Heart left ventricle (tissue), 16 donors: ENCODE results near the gene OR6F1. TPM values are rescaled to one million over a fixed set of nuclear protein-coding genes. Genes with fewer than 3 reads are reported as not detected.
"Not testable (repeated sequence)": the region's sequence is repeated elsewhere in the genome, so short reads cannot be mapped to it uniquely, and the experiment has no call there.

Source experiments
- ATAC-seq, 4 donors: fragments of 200-7000 bp; cut with Tn5 transposase; one replicate each; pipeline ENCODE4 v1.9.1; 2020 to 2022; ENCODE audit warnings: moderate library complexity in 4 of 4, mild to moderate bottlenecking in 3 of 4, moderate number of reproducible peaks in 1 of 4
- DNase-seq, 5 donors: peaks; one replicate each; pipeline ENCODE4 v3.0.0-alpha.2; 2020
- H3K27ac ChIP-seq, 12 donors: fragments of 200-600 bp; sonication (generic) in 4 of 12; one replicate each; pipeline versions ENCODE4 v1.5.0 to v1.8.0; 2016 to 2022; ENCODE audit warnings: mild to moderate bottlenecking in 2 of 12
- H3K27me3 ChIP-seq, 9 donors: fragments of 200-600 bp; sonication (generic) in 2 of 9; one replicate each; pipeline versions ENCODE4 v1.5.1 to v1.8.0; 2016 to 2022; ENCODE audit warnings: mild to moderate bottlenecking in 3 of 9
- H3K36me3 ChIP-seq, 9 donors: fragments of 200-600 bp; sonication (generic) in 2 of 9; one replicate each; pipeline versions ENCODE4 v1.5.0 to v1.8.0; 2018 to 2022; ENCODE audit warnings: mild to moderate bottlenecking in 2 of 9
- H3K4me1 ChIP-seq, 12 donors: fragments of 200-600 bp; sonication (generic) in 4 of 12; one replicate each; pipeline versions ENCODE4 v1.5.0 to v1.8.0; 2016 to 2022; ENCODE audit warnings: mild to moderate bottlenecking in 3 of 12
- H3K4me3 ChIP-seq, 12 donors: fragments of 200-600 bp; sonication (generic) in 4 of 12; one replicate each; pipeline versions ENCODE4 v1.5.0 to v1.8.0; 2017 to 2022; ENCODE audit warnings: mild to moderate bottlenecking in 9 of 12, moderate library complexity in 4 of 12
- H3K9me3 ChIP-seq, 12 donors: fragments of 200-600 bp; sonication (generic) in 4 of 12; one replicate each; pipeline versions ENCODE4 v1.5.0 to v1.8.0; 2016 to 2022; ENCODE audit warnings: mild to moderate bottlenecking in 1 of 12
- CTCF ChIP-seq, 12 donors: fragments of 200-600 bp; sonication (generic) in 4 of 12; IDR thresholded peaks; one replicate each; pipeline versions ENCODE4 v1.5.0 to v1.8.0; 2018 to 2022; ENCODE audit warnings: antibody characterized with exemption in 12 of 12, mild to moderate bottlenecking in 5 of 12
- POLR2A ChIP-seq, 2 donors: fragments of 450-650 bp; IDR thresholded peaks; one replicate each; pipeline ENCODE4 v1.6.1; 2017; ENCODE audit warnings: antibody characterized with exemption in 2 of 2, mild to moderate bottlenecking in 2 of 2, moderate library complexity in 2 of 2
- WGBS, 4 donors: extraction: QIAGEN DNeasy Blood & Tissue Kit in 2 of 4; methylation state at CpG; one replicate each; pipeline versions ENCODE4 v1.1.5 to v1.1.7; 2013 to 2018; 5-methylcytosine and 5-hydroxymethylcytosine counted together
- intact Hi-C, 10 donors: fragments of 100-400 bp; cut with DNase I; formaldehyde crosslinking; loops; one replicate each; pipeline versions ENCODE4 v1.11.1 to v1.14.2; 2022
- long read RNA-seq, 3 donors: library from polyadenylated mRNA; unstranded; transcript quantifications; one replicate each; pipeline ENCODE4 v2.0.0, GENCODE V29; 2020 to 2021
- polyA plus RNA-seq, 2 donors: library from polyadenylated mRNA; stranded (reverse); fragments of 200-250 nt; gene quantifications; one replicate each; pipeline ENCODE4 v1.2.3, GENCODE V29; 2013
- total RNA-seq, 9 donors: library from RNA; depleted of rRNA in 2 of 9; stranded (reverse); fragments of >200 nt in 2 of 9; fragmentation: NEBNext Ultra II Directional in 3 of 9; extraction: Animal tissue kit (Norgen Biotek cat#: 25700) in 3 of 9; gene quantifications; one replicate each; pipeline versions ENCODE4 v1.1.0 to v1.2.4, GENCODE V29; 2016 to 2023
- donor health status: ischemic (EF 13 %, LVEDD 7.1; RV severe dilation, severe dysfunction).
- donor health status: healthy with polysubstance abuse.
- donor health status: DM: no; HTN: yes; CAD: no.
- donor health status: DM: no; HTN: no; CAD: no.
- donor health status: ischemic (EF 25% LVEDD 6.9; RV normal size, moderate dysfunction).
- donor health status: ischemic (EF 25% LVEDD 5.7; RV mildly dilated, moderate dysfunction).
- donor health status: healthy.
- donor health status: DM: yes; HTN: yes; CAD: no.
- donor health status: ischemic (EF 35%, LVEDD 5.7; RV mildly dilated, moderate dysfunction).
- donor health status: nonischemic (EF 11% LVEDD 7.7; RV severe dilation, severe dysfunction).
- donor health status: DM: yes; HTN: yes; CAD: no.
- donor health status: PGD.
- donor health status: ischemic (EF 29% LVEDD 5.4; RV normal size, mild dysfunction).
- donor health status: nonischemic (EF 23%, LVEDD 6.1; RV moderate dilation, normal function).

OR6F1 gene
- total RNA-seq, result not detected
- polyA plus RNA-seq, result not detected
- long read RNA-seq, donor 1, result 0 reads
- long read RNA-seq, donor 2, result 0 reads
- long read RNA-seq, donor 3, result 0 reads

GRCh38 chr1:247716546-247716945 is at the start of gene OR6F1:
Gene OR6F1 (minus strand): TSS chr1:247716646. CDS start chr1:247712755, 3,891 bp downstream.
- intact Hi-C loops, result no loop called here
- no peak for TF ChIP-seq POLR2A (IDR thresholded peaks at IDR 0.05)
- TF ChIP-seq CTCF (IDR thresholded peaks at IDR 0.05), result no peak
- WGBS, 4 donors, result 76 to 92% (median 83%) methylated on average over 3 of the region's 3 CpGs

GRCh38 chr1:247760456-247760855 is 44.0 kb upstream of the OR6F1 start, which contains the start of gene OR1C1:
Gene OR1C1 (minus strand): TSS chr1:247760556. CDS start chr1:247758406, 2,150 bp downstream.
- no peaks in the 10 kb centered on the region for H3K4me1 ChIP-seq
- no peak for ATAC-seq
- H3K4me3 ChIP-seq, result no peak within 1 kb of the TSS
- H3K36me3 ChIP-seq, result no peaks in the 10 kb centered on the region
- DNase-seq, result no peak
- H3K27ac ChIP-seq, result no peak within 1 kb of the TSS
- H3K9me3 ChIP-seq, result no peaks in the 10 kb centered on the region
- intact Hi-C loops, result no loop called here
- 92 to 96% (median 94%) methylated on average over 3 of the region's 3 CpGs for WGBS, 4 donors
- TF ChIP-seq POLR2A (IDR thresholded peaks at IDR 0.05) (no peak), CTCF (IDR thresholded peaks at IDR 0.05) (no peak)
- no peaks in the 10 kb centered on the region for H3K27me3 ChIP-seq

More at GRCh38 chr1:247716546-247716945, at the start of gene OR6F1:
- H3K27ac ChIP-seq, result no peak within 1 kb of the TSS
- ATAC-seq (no peak), DNase-seq (no peak)
- no peaks in the 10 kb centered on the region for H3K27me3 ChIP-seq
- H3K4me3 ChIP-seq, result no peak within 1 kb of the TSS
- peaks cover 0 to 18% (median 9%) of the 10 kb centered on the region in 12 donors for H3K9me3 ChIP-seq
- H3K36me3 ChIP-seq, result no peaks in the 10 kb centered on the region
- no peaks in the 10 kb centered on the region for H3K4me1 ChIP-seq

- H3K36me3 ChIP-seq, H3K27me3 ChIP-seq, ATAC-seq, H3K4me1 ChIP-seq, intact Hi-C loops, H3K4me3 ChIP-seq, H3K27ac ChIP-seq, DNase-seq: not testable (repeated sequence)
- WGBS, 4 donors, result 85 to 100% (median 89%) methylated on average over 1 of the region's 1 CpG
- H3K9me3 ChIP-seq, result peaks cover 0 to 26% (median 8%) of the 10 kb centered on the region in 12 donors
Measured at GRCh38 chr1:247754311-247754710, 37.9 kb upstream of the OR6F1 start.

GRCh38 chr1:247749870-247750269 is 33.4 kb upstream of the OR6F1 start:
- no peak for DNase-seq
- no peak for ATAC-seq
- H3K4me1 ChIP-seq, result no peaks in the 10 kb centered on the region
- no peak overlapping the region for H3K4me3 ChIP-seq
- H3K27me3 ChIP-seq, result no peaks in the 10 kb centered on the region
- no peak for TF ChIP-seq POLR2A (IDR thresholded peaks at IDR 0.05)
- TF ChIP-seq CTCF (IDR thresholded peaks at IDR 0.05), result no peak
- peaks cover 0 to 30% (median 8%) of the 10 kb centered on the region in 12 donors for H3K9me3 ChIP-seq
- H3K27ac ChIP-seq, result no peak overlapping the region
- 77 to 100% (median 96%) methylated on average over 1 of the region's 1 CpG for WGBS, 4 donors
- H3K36me3 ChIP-seq, result no peaks in the 10 kb centered on the region
- intact Hi-C loops, result no loop called here

- DNase-seq (no peak), ATAC-seq (no peak)
- no peak within 1 kb of the TSS for H3K27ac ChIP-seq
- no peaks in the 10 kb centered on the region for H3K4me1 ChIP-seq
- no peak within 1 kb of the TSS for H3K4me3 ChIP-seq
- peaks cover 0 to 30% (median 8%) of the 10 kb centered on the region in 12 donors for H3K9me3 ChIP-seq
- 90 to 92% (median 91%) methylated on average over 2 of the region's 2 CpGs for WGBS, 4 donors
- H3K36me3 ChIP-seq, result no peaks in the 10 kb centered on the region
- no peaks in the 10 kb centered on the region for H3K27me3 ChIP-seq
- intact Hi-C loops, result no loop called here
- no peak for TF ChIP-seq POLR2A (IDR thresholded peaks at IDR 0.05)
- TF ChIP-seq CTCF (IDR thresholded peaks at IDR 0.05), result no peak
Measured at GRCh38 chr1:247748041-247748440, 31.6 kb upstream of the OR6F1 start, which contains the start of gene OR14A2. Gene OR14A2 (minus strand): TSS chr1:247748141.
